Kidney glomerular epithelial cell (primary cell): ENCODE data around the gene GPN2.
"Not testable (repeated sequence)": the region's sequence is repeated elsewhere in the genome, so short reads cannot be mapped to it uniquely, and the experiment has no call there.

Experiments used
- DNase-seq: peaks from one replicate; lab custom pipeline; 2025; lab: John Stamatoyannopoulos, UW

The GPN2 gene

GRCh38 chr1:26857473-26858060, 32.5 kb downstream of the GPN2 start:
- DNase-seq = no peak

- DNase-seq = no peak
Observed at GRCh38 chr1:26856604-26857469, 33.2 kb downstream of the GPN2 start.

GRCh38 chr1:26856181-26856580, 33.9 kb downstream of the GPN2 start:
- DNase-seq = no peak

- DNase-seq = no peak
Observed at GRCh38 chr1:26855636-26856035, 34.4 kb downstream of the GPN2 start.

- DNase-seq = no peak
Observed at GRCh38 chr1:26854906-26855305, 35.2 kb downstream of the GPN2 start.

GRCh38 chr1:26853600-26853999, 36.5 kb downstream of the GPN2 start:
- DNase-seq = no peak

GRCh38 chr1:26853156-26853555, 36.9 kb downstream of the GPN2 start:
- peak; percentile 48 for DNase-seq

- DNase-seq = no peak
Observed at GRCh38 chr1:26852701-26853100, 37.4 kb downstream of the GPN2 start.

GRCh38 chr1:26851106-26851684, 38.9 kb downstream of the GPN2 start:
- DNase-seq = no peak

- DNase-seq = peak; percentile 88
Observed at GRCh38 chr1:26848941-26849774, 40.9 kb downstream of the GPN2 start.

GRCh38 chr1:26848499-26848898, 41.6 kb downstream of the GPN2 start:
- DNase-seq = no peak

GRCh38 chr1:26847826-26848225, 42.3 kb downstream of the GPN2 start:
- not testable (repeated sequence) for DNase-seq

GRCh38 chr1:26844424-26845196, 45.5 kb downstream of the GPN2 start:
- no peak for DNase-seq

GRCh38 chr1:26839779-26840178, 50.3 kb downstream of the GPN2 start:
- DNase-seq = no peak

GRCh38 chr1:26839339-26839722, 50.8 kb downstream of the GPN2 start:
- no peak for DNase-seq

GRCh38 chr1:26838474-26839338, 51.4 kb downstream of the GPN2 start:
- no peak for DNase-seq

GRCh38 chr1:26837665-26838064, 52.4 kb downstream of the GPN2 start:
- not testable (repeated sequence) for DNase-seq

- no peak for DNase-seq
Observed at GRCh38 chr1:26833432-26834405, 56.4 kb downstream of the GPN2 start.

- no peak for DNase-seq
Observed at GRCh38 chr1:26832249-26832960, 57.7 kb downstream of the GPN2 start.
